NOMO-1 treated with DMSO at 0.1 percent for 48 hours (cell line): ENCODE results near the gene SLCO4A1.

ENCODE experiments used
- DNase-seq: peaks from one replicate; lab custom pipeline; 2025; ENCODE audit not compliant: unreplicated experiment; lab: John Stamatoyannopoulos, UW

Gene SLCO4A1

DNA sequence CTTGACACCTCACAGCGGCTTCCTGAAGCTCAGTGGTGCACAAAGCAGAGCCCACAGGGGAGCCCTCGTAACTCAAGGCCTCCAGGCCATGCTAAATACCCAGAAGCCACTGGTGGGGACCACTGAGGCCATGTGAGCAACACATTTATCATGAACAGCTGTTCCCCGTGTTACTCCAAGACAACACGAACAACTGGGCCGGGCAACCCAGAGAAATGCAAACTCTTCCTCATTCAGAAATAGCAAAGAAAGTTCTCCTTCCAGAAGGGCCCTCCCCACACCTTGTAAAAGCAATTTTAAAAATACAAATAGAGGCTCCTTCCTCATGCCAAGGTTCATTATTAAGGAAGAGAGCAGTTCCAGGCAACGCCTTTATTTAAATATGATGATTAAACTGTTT is 36.3 kb upstream of the SLCO4A1 start:
- peak; percentile 45 for DNase-seq

DNA sequence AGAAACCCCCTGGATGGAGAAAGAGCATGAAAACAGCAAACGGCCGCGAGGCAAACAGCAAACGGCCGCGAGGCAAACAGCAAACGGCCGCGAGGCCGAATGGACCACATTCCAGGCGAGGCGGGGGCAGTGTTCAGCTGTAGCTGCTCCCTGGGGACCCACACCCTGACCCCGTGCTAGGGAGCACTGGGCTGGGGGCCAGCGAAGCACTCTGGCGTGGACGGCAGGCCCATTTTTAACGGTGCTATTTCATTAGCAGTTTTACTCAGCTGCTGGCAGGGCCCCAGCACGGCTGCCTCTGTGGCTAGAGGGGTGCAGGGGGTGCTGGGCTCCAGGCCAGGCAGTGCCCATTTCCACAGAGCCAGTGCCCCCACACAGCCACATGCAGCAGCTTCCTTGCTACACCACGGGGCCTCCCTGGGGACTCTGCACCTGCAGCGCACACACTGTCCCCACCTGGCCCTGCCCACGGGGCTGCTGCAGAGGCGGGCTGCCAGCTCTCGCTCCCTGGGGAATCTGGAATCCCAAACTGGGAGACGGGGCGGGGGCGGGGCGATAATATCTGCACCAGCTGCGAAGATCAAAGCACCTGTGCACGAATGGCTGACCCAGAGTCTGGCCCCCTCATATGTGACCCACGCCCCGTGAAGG is 35.6 kb upstream of the SLCO4A1 start:
- no peak for DNase-seq

DNA sequence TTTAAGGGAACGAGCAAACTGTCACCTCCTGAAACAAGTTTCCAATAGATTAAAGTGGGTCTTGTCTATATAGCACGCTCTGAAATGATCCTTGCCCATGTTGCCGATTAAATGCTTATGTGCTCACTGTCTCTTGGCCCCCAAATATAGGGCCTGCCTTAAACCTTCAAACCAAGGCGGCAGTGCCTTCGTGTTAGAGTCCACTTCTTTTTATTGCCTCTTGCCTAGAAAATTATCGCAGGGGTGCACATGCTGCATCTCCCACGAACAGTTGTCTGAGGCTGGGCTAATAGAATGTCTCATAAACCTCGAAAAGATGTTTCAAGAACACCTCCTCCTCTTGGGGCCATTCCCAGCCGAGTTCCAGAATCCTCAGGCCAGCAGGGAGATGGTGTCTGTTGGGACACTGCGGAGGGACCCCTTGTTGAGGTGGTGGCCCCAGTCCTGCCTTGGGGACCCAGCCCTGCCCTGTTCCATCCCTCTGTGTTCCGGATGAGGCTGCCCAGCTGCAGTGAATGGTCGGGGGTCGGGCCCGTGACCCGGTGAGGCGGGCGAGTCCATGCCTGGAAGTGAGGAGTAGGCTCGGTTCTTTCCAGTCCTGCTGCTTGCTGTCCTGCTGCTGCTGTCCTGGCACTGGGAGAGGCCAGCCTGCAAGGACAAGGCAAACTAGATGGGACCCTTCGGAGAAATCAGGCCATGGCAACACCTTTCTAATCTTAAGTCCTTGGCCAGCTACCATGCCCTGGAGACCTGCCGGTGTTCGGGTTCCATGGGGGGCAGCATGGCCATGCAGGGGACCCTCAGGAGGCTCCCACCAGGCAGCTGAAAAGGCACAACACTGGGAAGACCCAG is 34.7 kb upstream of the SLCO4A1 start:
- no peak for DNase-seq

DNA sequence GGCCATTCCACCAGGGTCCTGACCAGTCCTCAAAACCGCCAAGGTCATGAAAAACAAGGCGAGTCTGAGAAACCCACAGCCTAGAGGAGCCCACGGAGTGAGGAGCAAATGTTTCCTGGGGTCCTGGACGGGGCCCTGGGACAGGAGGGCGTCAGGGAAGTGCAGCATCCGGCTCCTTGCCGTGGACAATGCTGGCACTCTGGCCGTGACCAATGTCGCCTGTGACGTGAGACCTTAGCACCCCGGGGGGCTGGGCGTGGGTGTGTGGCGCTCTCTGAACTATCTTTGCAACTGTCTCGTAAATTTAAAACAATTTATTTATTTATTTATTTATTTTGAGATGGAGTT is 34.1 kb upstream of the SLCO4A1 start:
- DNase-seq = no peak

DNA sequence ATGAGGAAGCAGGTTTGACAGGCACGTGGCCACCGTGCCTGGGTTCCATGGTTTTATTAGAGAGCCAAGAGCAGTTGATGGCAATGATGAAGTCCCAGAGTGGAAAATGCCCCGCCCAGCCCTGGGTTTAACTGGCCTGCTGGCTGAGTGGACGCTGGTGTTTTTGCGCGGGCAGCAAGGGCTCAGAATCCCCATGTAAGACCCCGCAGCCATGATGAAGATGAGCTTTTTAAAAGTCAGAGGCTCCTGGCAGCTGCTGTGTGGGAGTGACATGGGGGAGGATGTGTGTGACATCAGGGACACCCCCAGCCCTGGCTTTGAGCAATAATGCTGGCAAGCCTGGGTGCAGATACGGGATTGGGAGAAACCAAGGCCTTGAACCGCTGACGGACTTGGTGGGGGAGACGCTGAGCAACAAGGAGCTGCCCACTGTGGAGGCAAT is 33.0 kb upstream of the SLCO4A1 start:
- no peak for DNase-seq

DNA sequence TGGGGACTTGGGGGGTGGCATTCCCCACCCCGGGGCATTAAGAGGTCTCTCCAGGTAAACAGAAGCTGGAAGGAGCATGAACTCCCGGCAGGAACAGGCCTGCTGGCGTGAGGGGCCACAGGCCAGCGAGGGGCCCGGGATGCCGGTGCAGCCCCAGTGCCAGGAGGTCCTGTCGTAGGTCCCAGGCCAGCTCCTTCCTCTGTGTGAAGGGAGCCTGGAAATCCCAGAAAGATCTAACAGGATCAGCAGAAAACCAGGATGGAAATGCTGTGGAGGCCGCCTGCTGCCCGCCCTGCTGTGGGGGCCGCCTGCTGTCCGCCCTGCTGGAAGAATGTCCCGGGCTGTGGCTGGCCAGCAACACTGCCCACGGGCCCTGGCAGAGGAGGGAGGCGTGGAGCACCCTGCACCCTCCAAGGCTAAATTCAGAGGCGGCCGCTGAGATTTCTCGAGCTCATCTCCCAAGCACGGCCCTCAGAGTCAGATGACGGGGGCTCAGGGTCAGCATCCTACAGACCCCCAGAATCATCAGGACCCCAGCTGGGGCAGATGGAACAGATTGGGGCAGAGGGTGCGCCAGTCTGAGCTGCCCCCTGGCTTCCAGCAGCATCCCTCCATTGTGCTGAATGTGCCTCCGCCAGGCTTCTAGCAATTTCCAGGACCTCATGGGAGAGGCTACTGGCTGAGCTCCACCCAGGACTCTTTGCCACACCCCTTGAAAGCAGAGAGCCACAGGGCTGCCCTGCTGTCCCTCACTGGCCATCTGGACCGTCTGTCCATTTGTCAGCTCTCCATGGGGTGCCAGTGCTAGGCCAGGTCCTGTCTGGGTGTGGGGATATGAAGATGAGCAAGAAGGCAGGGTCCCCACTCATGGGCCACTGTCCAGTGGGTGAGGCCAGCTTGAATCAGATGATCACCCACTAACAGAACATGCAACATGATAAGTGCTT is 32.2 kb upstream of the SLCO4A1 start:
- no peak for DNase-seq

DNA sequence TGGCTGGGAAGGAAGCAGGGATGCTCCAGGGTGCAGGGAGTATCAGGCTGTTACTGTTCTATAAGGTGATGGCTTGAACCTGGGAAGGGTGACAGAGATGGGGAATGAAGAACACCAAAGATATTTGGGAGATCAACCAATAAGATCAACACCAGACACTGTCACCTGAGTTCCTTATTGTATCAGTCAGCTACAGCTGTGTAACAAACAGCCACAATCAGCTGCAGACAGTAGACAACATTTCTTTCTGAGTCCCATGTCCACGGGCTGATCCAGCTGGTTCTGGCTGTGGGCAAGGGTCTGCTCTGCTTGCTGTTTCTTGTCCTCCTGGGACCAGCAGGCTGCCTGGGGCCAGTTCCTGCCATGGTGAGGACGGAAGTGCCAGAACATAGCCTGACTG is 31.3 kb upstream of the SLCO4A1 start:
- no peak for DNase-seq

DNA sequence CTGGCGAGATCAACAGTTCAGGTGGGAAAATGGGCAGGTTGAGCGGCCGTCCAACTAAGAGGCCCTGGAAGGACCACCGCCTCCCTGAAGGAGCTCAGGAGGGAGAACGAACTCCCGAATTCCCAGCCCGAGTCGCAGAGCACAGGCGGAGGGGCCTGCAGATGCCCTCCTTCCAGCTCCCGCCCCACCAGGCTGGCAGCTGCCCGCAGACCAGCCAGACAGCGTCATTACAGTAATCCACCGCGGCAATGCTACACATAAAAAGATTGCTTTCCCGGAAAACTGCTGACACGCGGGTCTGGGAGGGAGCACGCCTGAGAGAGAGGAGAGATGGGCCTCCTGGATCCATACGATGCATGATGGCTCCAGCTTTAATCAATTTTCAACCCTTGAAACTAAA is 30.5 kb upstream of the SLCO4A1 start:
- no peak for DNase-seq

DNA sequence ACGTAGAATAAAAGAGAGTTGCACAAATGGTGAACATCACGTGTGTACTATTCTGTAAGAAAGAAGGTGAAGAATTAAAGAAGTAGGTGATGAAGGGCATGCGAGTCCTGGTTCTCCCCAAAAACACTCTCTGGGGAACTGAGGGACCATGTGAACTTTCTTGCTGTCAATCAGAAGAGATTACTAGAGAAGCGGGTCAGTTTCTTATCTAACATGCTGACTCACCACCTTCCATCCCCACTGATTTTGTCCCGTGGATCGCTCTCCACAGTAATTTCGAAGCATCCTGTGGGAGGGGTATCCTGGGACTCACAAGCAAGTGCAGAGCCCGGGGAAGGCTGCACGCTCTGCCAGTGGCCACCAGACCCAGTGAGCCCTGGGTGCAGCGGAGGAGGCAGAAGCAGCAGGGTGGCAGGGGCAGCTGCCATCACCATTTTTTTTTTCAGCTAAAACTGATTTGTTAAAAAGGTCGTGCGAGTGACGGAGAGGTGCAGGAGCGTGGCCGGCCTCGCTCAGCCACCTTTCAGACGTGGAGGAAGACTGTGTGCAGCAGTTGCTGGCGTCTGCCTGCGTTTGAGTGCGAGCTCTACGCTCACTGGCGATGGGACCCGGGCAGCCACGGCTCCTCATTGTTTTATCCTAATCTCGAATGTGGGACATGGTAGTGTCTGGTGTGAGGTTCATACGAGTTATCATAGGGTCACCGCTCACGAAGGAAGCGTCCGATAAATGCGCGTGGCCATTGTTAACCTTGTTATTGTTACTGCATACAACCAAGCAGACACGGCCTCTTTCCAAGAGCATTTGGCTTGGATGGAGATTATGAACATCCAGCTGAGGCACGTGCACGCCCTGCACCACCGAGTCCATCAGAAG is 28.0 kb upstream of the SLCO4A1 start:
- DNase-seq = no peak

DNA sequence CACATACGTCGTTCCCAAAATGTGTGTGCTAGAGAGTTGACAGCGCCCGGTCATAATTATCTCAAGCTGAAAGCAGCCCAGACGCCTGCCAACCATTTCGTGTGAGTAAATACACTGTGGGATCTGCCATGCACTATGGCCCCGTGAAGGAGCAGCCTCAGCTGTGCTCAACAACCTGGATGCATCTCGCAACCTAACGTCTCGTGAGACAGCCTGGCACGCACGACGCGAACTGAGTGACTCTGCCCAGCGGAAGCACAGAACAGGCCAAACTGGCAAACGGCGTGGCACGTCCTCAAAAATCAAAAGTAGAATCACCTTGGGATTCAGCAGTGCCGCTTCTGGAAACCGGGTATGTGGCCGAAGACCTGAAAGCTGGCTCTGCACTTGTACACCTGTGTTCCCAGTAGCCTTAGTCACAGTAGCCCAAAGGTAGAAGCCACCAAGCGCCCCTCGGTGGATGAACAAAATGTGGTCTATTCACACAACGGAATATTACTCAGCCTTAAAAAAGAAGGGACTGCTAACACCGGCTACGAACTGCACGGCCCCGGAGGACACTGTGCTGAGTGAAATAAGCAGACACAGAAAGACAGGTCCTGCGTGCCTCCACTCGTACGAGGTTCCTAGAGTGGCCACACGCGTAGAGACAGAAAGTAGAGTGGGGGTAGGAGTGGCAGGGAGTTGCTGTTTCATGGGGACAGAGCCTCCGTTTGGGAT is 27.2 kb upstream of the SLCO4A1 start:
- no peak for DNase-seq

DNA sequence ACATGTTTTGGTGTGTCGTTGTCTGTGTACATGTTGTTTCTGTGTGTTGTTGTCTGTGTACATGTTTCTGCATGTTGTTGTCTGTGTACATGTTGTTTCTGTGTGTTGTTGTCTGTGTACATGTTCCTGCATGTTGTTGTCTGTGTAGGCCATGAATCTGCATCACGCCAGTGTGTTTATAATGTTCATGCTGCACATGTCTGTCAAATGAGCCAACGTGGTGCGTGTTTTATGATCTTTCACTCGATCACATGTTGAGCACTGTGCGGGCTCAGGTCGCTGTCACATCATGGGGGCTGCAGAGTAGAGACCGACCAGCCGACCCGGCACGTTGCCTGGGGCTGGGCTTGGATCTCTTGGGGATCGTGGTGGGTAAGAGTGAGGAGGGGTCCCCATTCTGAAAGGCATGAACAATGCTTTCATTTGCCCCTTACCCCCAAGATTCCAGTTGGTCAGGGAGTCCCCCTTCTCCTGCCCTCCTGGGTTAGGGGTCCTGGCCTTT is 26.5 kb upstream of the SLCO4A1 start:
- DNase-seq = no peak

DNA sequence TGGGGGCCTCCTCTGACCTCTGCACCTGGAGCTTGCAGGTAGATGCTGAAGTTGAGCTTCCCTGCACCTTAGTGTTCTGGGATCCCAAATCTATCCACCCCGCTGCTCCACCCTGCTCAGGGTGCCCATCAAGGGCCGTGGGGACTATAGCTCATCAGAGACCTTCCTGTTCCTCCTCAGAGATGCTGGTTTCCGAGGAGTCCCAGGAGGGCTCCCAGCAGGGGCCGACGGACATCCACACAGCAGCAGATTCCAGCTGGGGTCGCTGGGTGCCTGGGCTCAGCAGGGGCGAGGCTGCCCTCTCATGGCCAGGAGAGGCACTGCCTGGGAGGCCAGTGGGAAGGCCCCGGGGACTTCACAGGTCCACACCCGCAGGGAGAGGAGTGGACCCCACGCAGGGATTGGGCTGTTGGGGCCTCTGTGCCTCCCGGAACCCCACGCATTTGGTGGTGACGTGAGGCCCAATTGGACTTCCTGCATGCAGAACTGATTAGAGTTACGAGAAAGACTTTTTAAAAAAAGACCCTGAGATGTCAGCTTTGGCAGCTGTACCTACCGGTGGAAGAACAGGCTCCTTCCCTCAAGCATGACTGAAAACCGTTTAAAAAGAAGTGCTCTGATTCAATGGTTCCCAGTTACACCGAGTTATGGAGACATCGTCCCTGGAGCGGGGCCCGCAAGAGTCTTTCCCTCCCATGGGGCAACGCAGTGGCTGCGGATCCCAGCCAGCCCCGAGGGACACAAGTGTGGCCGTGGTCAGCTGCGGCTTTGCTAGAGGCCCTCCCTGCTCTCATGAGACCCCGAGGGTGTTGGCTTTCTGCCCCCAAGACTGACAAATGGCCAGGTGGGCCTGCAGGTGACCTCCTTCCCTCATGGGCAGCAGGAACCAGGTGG is 25.3 kb upstream of the SLCO4A1 start:
- DNase-seq = peak; percentile 63

DNA sequence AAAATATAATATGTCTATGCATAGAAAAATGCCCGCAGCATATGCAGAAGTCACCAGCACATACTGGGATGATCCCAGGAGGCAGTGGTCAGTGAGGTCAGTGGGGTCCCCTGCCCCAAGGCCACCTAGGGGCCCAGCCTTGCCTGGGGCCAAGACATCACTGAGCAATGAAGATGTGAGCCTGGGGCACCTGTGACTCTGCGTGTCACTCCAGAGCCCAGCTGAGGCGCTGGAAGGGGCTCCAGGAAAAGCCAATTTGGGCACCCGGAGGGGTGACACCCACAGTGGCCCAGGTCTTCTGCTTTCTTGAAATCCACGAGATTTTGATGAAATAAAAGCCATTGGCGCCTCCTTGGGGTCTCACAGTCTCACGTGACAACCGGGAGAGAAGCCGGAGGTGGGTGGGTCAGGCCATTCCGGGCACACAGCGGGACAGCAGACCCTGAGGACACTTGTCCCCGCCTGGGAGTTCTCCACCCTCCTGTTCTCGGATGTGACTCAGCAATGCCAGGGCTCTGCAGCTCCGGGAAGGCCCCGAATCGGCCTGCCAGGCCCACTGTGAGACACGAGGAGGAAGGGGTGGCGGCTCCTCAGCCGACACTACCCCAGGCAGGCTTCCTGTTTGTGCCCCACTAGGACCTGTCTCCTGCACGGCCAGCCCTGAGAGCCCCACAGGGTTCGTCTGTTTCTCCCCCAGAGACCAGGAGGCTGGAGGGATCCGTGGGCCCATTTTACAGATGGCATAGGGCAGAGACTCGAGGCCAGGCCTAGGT is 24.4 kb upstream of the SLCO4A1 start:
- peak; percentile 64 for DNase-seq

DNA sequence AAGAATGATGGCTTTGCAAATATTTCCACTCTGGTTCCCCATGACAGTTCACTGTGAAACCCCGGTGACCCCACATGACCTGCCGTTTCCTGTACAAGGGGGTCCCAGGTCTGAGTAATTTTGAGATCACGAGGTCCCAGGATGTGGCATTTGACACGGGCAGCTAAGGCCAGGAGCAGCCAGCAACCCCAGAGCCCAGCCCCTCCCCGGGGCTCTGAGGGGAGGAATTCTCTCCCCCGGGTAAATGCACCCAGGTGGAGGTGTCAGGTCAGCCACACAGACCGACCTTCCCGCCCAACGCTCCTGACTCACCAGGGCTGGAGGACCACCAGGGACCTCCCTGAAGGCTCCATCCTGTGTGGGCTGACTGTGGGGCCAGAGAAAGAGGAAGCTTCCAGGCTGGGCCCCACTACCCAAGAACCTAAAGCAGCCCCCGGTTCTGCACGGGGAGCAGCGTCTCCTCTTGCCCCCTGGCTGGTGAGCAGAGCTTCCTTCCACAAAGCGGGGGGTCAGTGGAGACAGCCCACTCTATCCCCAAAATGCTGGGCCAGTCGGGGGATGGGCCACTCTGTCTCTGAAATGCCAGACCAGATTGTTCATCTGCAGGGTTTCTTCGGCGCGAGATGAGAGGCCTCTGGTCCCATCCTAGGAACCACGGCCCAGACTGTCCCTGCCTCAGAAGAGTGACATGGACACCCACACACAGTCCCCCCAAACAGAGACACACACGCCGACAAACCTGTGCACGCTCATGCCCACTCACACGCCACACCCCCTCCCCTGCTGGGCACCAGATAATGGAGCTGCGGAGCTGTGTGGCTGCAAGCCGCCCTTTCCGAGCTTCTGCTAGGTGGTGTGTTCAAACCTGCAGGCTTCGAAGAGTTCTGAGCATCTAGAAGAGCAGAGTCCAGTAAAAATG is 23.4 kb upstream of the SLCO4A1 start:
- peak; percentile 30 for DNase-seq

DNA sequence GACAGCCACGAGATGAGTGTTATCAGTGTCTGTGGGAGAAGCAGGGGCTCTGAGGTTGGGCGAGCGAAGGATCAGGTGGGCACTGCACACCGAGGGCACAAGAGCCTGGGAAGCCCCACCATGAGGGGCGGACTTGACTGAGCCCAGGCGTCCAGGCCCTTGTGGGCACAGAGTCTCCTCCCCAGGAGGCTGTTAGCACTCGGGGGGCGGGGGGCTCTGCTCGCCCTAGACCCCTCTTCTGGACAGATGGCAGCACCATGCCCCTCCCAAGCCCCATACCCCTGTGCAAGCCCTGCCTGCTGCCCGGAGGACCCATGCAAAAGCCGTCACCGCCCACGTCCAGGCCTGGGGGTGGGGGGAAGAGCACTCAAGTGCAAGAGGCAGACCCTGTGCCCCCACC is 21.7 kb upstream of the SLCO4A1 start:
- no peak for DNase-seq

DNA sequence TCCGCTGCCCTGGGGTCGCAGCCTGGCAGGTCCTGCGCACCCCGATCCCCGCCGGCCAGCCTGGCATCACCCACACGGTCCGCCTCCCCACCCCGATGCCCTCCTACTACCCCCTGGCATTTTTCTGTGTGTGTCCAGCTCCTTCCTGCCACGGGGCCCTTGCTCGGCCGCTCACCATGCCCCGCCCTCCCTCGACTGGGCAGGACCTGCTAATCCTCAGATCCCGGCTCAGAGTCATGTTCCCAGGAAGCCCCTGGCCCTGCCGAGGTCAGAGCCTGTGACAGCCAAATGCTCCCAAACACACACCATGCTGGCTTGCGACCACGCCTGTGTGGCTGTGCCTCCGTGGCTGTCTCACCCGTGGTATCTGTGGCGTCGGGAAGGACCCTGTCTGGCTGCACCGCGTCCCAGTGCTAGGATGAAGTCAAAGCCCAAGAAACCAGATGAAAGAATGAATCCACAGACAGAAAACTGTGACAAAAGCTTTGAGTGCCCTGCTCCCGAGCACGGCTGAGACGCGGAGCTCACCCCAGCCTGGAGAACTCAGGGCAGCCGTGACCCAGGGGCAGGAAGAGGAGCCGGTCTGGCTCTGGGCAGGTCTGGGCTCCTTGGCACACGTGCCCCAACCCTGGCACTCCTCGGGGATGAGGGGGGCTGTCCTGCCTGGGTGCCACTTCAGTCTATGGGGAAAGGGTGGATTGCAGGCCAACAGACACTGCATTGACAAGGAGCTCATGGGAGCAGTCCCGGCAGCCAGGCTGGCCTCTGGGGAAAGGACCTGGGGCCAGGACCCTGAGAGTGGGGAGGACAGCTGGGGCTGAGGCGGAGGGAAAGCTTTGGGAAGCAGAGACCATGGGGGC is 20.8 kb upstream of the SLCO4A1 start:
- no peak for DNase-seq
